ENCODE data around the gene ASPSCR1. TPM values are rescaled to one million over a fixed set of nuclear protein-coding genes. Genes with fewer than 3 reads are reported as not detected.
A peak's percentile ranks its signal among the peaks of the same experiment; 100 is the strongest.

Gene ASPSCR1
- total and polyA plus RNA-seq, 5 donors = 16.6 to 28.9 (median 21.2) TPM

DNA sequence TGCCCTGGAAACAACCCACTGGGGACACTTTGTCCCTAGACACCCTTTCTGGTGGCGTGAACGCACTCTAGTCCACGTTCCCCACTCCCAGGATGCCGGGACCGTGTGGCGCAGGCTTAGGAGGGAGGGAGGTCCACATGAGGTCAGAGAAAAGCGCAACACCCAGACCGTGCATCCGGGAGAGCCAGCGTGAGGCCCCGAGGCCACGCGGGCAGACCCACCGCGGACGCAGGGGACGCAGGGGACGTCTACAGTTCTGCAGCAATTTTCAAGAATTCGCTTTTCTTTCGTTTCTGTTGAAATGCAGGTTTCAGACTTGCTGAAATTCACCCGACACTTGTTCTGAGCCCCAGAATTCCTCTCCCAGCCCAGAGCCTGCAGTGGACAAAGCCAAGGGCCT is 69.5 kb downstream of the ASPSCR1 start:
- Histone ChIP-seq H3K4me3 (ENCODE audit: low read length) (no peak overlapping the region), H3K9me3 (ENCODE audit: control insufficient read depth, low read length) (no peaks in the 10 kb centered on the region), H3K4me1 (ENCODE audit: control insufficient read depth, insufficient read depth, low read length) (no peaks in the 10 kb centered on the region), H3K27me3 (ENCODE audit: control insufficient read depth, insufficient read depth) (no peaks in the 10 kb centered on the region), H3K27ac (ENCODE audit: low read length) (no peak overlapping the region)
- 85% methylated on average over 21 of the region's 21 CpGs for WGBS
- intact Hi-C loops (cut with DNase I) = no loop called here
- ATAC-seq = no peak
- DNase-seq = peak; percentile 6 to 43 (median 37)

GRCh38 chr17:82047379-82047778 is 70.0 kb downstream of the ASPSCR1 start:
- Histone ChIP-seq H3K4me1 (ENCODE audit: control insufficient read depth, insufficient read depth, low read length) (no peaks in the 10 kb centered on the region), H3K4me3 (ENCODE audit: low read length) (no peak overlapping the region), H3K27ac (ENCODE audit: low read length) (no peak overlapping the region), H3K9me3 (ENCODE audit: control insufficient read depth, low read length) (no peaks in the 10 kb centered on the region), H3K27me3 (ENCODE audit: control insufficient read depth, insufficient read depth) (no peaks in the 10 kb centered on the region)
- intact Hi-C loops (cut with DNase I) = no loop called here
- peak; percentile 3 to 38 (median 29) for DNase-seq
- no peak for ATAC-seq
- WGBS = 89% methylated on average over 24 of the region's 24 CpGs

- WGBS = 91% methylated on average over 25 of the region's 25 CpGs
- Histone ChIP-seq H3K27me3 (ENCODE audit: control insufficient read depth, insufficient read depth) (no peaks in the 10 kb centered on the region), H3K4me1 (ENCODE audit: control insufficient read depth, insufficient read depth, low read length) (peaks cover 6% of the 10 kb centered on the region), H3K27ac (ENCODE audit: low read length) (no peak overlapping the region), H3K4me3 (ENCODE audit: low read length) (no peak overlapping the region), H3K9me3 (ENCODE audit: control insufficient read depth, low read length) (no peaks in the 10 kb centered on the region)
- intact Hi-C loops (cut with DNase I) = no loop called here
- ATAC-seq = no peak
- peak; percentile 5 to 57 (median 13) for DNase-seq
Measured at GRCh38 chr17:82047914-82048570, 70.6 kb downstream of the ASPSCR1 start.

DNA sequence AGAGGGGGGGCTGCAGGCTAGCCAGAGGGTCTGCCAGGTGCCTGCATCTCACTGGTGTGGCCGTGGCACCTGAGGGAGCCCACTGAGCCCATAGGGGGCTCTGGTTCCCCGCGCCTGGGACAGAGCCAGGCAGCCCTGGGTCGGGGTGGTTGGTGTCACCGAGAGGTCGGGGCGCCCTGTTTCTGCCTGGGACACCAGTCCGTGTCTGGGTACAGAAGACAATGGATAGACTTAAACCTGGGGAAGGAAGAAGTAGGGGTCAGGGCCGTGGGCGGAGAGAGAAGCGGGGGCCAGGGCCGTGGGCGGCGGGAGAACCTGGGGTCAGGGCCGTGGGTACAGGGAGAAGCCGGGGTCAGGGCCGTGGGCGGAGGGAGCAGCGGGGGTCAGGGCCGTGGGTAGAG is 71.1 kb downstream of the ASPSCR1 start:
- no peak for ATAC-seq
- H3K4me3 ChIP-seq (ENCODE audit: low read length) = no peak overlapping the region
- 92% methylated on average over 20 of the region's 20 CpGs for WGBS
- no peak overlapping the region for H3K27ac ChIP-seq (ENCODE audit: low read length)
- intact Hi-C loops (cut with DNase I) = no loop called here
- DNase-seq = peak in 2 of 3 donors; percentile 46 to 56
- H3K27me3 ChIP-seq (ENCODE audit: control insufficient read depth, insufficient read depth) = no peaks in the 10 kb centered on the region
- peaks cover 7% of the 10 kb centered on the region for H3K4me1 ChIP-seq (ENCODE audit: control insufficient read depth, insufficient read depth, low read length)
- no peaks in the 10 kb centered on the region for H3K9me3 ChIP-seq (ENCODE audit: control insufficient read depth, low read length)

GRCh38 chr17:82049106-82049505 is 71.7 kb downstream of the ASPSCR1 start:
- peak in 2 of 3 donors; percentile 21 to 29 for DNase-seq
- WGBS = 83% methylated on average over 8 of the region's 8 CpGs

DNA sequence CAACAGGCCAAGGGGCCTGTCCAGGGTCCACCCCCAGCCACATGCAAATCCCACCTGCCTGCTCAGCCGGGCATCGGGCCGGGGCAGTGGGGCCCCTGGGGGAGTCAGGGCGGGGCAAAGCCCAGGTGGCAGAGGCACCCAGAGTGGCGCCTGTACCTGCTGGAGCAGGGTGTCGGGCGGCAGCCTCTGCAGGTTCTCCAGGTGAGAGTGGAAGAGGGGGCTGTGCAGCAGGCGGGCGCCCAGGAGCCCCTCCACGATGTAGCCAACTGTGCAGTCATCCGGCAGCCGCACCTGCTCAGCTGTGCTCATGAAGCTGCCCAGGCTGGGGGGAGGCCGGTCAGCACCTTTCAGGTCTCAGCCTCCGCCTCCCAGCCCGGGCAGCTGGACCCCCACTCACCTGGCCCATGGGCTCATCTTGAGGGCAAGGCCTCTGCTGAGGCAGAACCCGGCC is 72.1 kb downstream of the ASPSCR1 start:
- Histone ChIP-seq H3K4me1 (ENCODE audit: control insufficient read depth, insufficient read depth, low read length) (peaks cover 7% of the 10 kb centered on the region), H3K27me3 (ENCODE audit: control insufficient read depth, insufficient read depth) (no peaks in the 10 kb centered on the region), H3K9me3 (ENCODE audit: control insufficient read depth, low read length) (no peaks in the 10 kb centered on the region), H3K27ac (ENCODE audit: low read length) (no peak overlapping the region), H3K4me3 (ENCODE audit: low read length) (no peak overlapping the region)
- WGBS = 95% methylated on average over 16 of the region's 16 CpGs
- ATAC-seq (no peak), DNase-seq (peak; percentile 11 to 54 (median 51))
- intact Hi-C loops (cut with DNase I) = no loop called here

More at GRCh38 chr17:82049106-82049505, 71.7 kb downstream of the ASPSCR1 start:
- no peak for ATAC-seq
- peaks cover 7% of the 10 kb centered on the region for H3K4me1 ChIP-seq (ENCODE audit: control insufficient read depth, insufficient read depth, low read length)
- no peak overlapping the region for H3K4me3 ChIP-seq (ENCODE audit: low read length)
- intact Hi-C loops (cut with DNase I) = no loop called here
- H3K9me3 ChIP-seq (ENCODE audit: control insufficient read depth, low read length) = no peaks in the 10 kb centered on the region
- H3K27me3 ChIP-seq (ENCODE audit: control insufficient read depth, insufficient read depth) = no peaks in the 10 kb centered on the region
- H3K27ac ChIP-seq (ENCODE audit: low read length) = no peak overlapping the region

- no peak for ATAC-seq
- H3K27ac ChIP-seq (ENCODE audit: low read length) = no peak overlapping the region
- WGBS = 91% methylated on average over 28 of the region's 28 CpGs
- H3K9me3 ChIP-seq (ENCODE audit: control insufficient read depth, low read length) = no peaks in the 10 kb centered on the region
- no peak overlapping the region for H3K4me3 ChIP-seq (ENCODE audit: low read length)
- peak in 2 of 3 donors; percentile 14 to 51 for DNase-seq
- peaks cover 7% of the 10 kb centered on the region for H3K4me1 ChIP-seq (ENCODE audit: control insufficient read depth, insufficient read depth, low read length)
- intact Hi-C loops (cut with DNase I) = no loop called here
- H3K27me3 ChIP-seq (ENCODE audit: control insufficient read depth, insufficient read depth) = no peaks in the 10 kb centered on the region
Measured at GRCh38 chr17:82050152-82050760, 72.8 kb downstream of the ASPSCR1 start.

- H3K4me1 ChIP-seq (ENCODE audit: control insufficient read depth, insufficient read depth, low read length) = peaks cover 7% of the 10 kb centered on the region
- WGBS = 14% methylated on average over 79 of the region's 79 CpGs
Measured at GRCh38 chr17:82050761-82051641, 73.6 kb downstream of the ASPSCR1 start.

DNA sequence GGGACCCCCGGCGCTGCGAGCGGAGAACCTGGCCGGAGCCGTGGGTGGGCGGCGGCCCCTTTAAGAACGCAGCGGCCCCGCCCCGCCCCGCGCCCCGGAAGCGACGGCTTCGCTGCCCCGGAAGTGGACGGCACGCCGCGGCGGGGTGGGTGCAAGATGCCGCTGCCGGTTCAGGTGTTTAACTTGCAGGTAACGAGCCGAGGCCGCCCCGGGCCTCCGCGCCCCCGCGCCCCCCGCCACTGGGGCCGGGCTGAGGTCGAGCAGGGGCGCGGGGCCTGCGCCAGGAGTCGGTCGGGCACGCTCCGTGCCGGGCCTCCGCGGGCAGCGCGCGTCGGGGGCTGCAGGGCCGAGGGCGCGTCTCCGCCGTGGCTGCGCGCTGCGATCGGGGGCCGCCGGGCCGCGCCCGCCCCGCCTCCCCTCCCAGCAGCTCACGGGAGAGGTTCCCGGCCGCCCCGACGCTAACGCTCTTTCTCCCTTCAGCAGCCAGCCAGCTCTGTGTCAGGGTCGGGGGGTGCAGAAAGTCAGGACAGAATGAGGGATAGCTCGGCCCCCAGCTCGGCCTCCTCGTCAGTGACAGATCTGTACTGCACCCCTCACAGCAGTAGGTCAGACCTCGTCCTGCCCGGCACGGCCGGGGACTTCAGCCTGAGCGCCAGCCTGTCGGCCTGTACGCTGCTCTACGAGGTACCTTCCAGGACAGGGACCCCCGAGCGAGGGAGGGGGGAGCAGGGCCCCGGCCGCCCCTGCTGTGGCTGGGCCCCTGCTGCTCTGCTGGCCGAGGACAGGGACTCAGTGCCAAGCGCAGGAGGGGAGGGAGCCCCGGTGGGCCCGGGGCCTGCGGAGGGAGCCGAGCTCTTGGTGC is 74.6 kb downstream of the ASPSCR1 start, which contains the start of the genes GPS1 and RFNG:
GPS1 (plus strand) TSS at position 123 of the 862 bp plus-strand sequence; CDS start at position 157, 34 bp downstream.
RFNG (minus strand) TSS at position 36 of the 862 bp plus-strand sequence. CDS start 45 bp downstream, outside the sequence.
- Histone ChIP-seq H3K9me3 (ENCODE audit: control insufficient read depth, low read length) (no peaks in the 10 kb centered on the region), H3K4me1 (ENCODE audit: control insufficient read depth, insufficient read depth, low read length) (peaks cover 7% of the 10 kb centered on the region), H3K27me3 (ENCODE audit: control insufficient read depth, insufficient read depth) (no peaks in the 10 kb centered on the region), H3K27ac (ENCODE audit: low read length) (no peak within 1 kb of the TSS), H3K4me3 (ENCODE audit: low read length) (peak within 1 kb of the TSS; percentile 93)
- under 1% methylated on average over 94 of the region's 94 CpGs for whole genome bisulfite sequencing
- intact Hi-C loops (cut with DNase I) = no loop called here
- ATAC-seq = peak; percentile 53 to 56
- DNase-seq = peak; percentile 76 to 94 (median 91)

More at GRCh38 chr17:82050761-82051641, 73.6 kb downstream of the ASPSCR1 start:
- H3K27ac ChIP-seq (ENCODE audit: low read length) = no peak overlapping the region
- ATAC-seq (peak; percentile 4 to 7), DNase-seq (peak in 1 of 3 donors; percentile 67)
- H3K27me3 ChIP-seq (ENCODE audit: control insufficient read depth, insufficient read depth) = no peaks in the 10 kb centered on the region
- H3K9me3 ChIP-seq (ENCODE audit: control insufficient read depth, low read length) = no peaks in the 10 kb centered on the region
- intact Hi-C loops (cut with DNase I) = no loop called here
- H3K4me3 ChIP-seq (ENCODE audit: low read length) = peak overlapping the region; percentile 93

DNA sequence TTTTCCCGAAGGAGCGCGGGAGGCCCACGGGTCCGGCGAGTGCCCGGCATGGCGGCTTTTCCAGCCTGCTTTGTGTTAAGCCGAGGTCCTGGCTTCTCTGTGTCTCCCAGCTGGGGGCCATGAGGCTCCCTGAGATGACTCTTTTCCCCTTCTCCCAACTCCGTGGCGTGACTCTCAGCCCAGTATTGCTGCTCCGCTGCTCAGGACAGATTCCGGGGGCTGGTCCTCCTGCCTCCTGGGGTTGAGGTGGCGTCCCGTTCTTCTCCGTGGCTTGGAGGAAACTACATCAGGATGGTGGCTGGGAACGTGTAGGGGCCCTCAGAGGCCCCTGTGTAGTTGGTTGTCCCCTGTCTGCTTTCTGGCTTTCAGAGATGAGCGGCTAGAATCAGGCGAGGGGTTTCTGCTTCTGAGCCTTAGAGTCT is 75.2 kb downstream of the ASPSCR1 start:
- peaks cover 7% of the 10 kb centered on the region for H3K4me1 ChIP-seq (ENCODE audit: control insufficient read depth, insufficient read depth, low read length)
- no peaks in the 10 kb centered on the region for H3K27me3 ChIP-seq (ENCODE audit: control insufficient read depth, insufficient read depth)
- peak overlapping the region; percentile 93 for H3K4me3 ChIP-seq (ENCODE audit: low read length)
- intact Hi-C loops (cut with DNase I) = no loop called here
- ATAC-seq (no peak), DNase-seq (no peak)
- no peak overlapping the region for H3K27ac ChIP-seq (ENCODE audit: low read length)
- WGBS = 24% methylated on average over 19 of the region's 19 CpGs
- H3K9me3 ChIP-seq (ENCODE audit: control insufficient read depth, low read length) = no peaks in the 10 kb centered on the region
